ENCODE measurements around the gene TMPRSS9. TPM values are rescaled to one million over a fixed set of nuclear protein-coding genes. Genes with fewer than 3 reads are reported as not detected.

The TMPRSS9 gene
- total and polyA plus RNA-seq, 2 of the 13 experiments (the other 11 are each of a cell fraction or from before 2014, with no cell fraction given): 2.5 to 5.2 TPM

DNA sequence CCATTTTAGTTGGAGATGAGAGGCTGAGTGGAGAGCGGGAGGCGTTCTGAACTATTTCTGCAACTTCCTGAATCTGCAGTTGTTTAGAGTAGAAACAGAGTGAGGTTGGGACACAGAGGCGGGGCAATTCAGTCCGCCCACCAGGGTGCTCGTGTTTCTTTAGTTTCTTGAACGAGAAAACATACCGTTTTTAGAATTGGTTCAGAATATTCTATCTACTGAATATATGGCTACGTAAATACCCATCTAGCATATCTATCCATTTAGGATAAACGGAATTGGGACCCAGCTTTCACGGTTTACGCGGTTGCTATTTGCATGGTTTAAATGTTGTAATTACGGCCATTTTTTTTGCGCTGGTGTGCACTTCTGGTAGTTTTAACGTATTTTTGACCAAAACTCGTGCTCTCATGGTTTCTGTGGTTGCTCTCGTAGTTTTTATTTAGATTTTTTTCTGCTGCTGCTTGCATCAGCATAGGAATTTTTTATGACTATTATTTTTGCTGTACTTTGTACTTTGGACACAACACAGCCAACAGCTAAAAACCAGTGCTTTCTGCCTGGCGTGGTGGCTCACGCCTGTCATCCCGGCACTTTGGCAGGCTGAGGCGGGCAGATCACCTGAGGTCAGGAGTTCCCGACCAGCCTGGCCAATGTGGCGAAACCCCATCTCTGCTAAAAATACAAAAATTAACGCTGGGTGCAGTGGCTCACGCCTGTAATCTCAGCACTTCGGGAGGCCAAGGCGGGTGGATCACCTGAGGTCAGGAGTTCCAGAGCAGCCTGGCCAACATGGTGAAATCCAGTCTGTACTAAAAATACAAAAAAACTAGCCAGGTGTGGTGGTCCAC is 34.6 kb downstream of the TMPRSS9 start (continued):
- TF ChIP-seq ZNF781 (CRISPR knock-in tag; IDR thresholded peaks at IDR 0.05; ENCODE audit: borderline replicate concordance, not compliant biosample characterization): no peak
- peak; percentile 14; the same call in 1 of the 2 replicates for TF ChIP-seq MYC (CRISPR knock-in tag; IDR thresholded peaks at IDR 0.05; ENCODE audit: borderline replicate concordance)
- no peak for TF ChIP-seq PCBP1 (IDR thresholded peaks at IDR 0.05; ENCODE audit: borderline replicate concordance, low read depth, low read length)
- TF ChIP-seq MED1 (CRISPR knock-in tag; IDR thresholded peaks at IDR 0.05): peak; percentile 61
- no peak for TF ChIP-seq NFRKB (IDR thresholded peaks at IDR 0.05)
- no peak for TF ChIP-seq ZSCAN12 (CRISPR knock-in tag; IDR thresholded peaks at IDR 0.05)
- TF ChIP-seq, protein P1, sequence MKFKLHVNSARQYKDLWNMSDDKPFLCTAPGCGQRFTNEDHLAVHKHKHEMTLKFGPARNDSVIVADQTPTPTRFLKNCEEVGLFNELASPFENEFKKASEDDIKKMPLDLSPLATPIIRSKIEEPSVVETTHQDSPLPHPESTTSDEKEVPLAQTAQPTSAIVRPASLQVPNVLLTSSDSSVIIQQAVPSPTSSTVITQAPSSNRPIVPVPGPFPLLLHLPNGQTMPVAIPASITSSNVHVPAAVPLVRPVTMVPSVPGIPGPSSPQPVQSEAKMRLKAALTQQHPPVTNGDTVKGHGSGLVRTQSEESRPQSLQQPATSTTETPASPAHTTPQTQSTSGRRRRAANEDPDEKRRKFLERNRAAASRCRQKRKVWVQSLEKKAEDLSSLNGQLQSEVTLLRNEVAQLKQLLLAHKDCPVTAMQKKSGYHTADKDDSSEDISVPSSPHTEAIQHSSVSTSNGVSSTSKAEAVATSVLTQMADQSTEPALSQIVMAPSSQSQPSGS (CRISPR knock-in tag; IDR thresholded peaks at IDR 0.05): no peak
- no peak for TF ChIP-seq NPAS2 (CRISPR knock-in tag; IDR thresholded peaks at IDR 0.05; ENCODE audit: borderline replicate concordance)
- peak; percentile 93 for TF ChIP-seq ZNF121 (CRISPR knock-in tag; IDR thresholded peaks at IDR 0.05)
- TF ChIP-seq ASH2L (IDR thresholded peaks at IDR 0.05; ENCODE audit: insufficient read length, low read depth, low read length): no peak
- TF ChIP-seq SKI (IDR thresholded peaks at IDR 0.05; ENCODE audit: partially characterized antibody): peak; percentile 28
- TF ChIP-seq, protein P2, sequence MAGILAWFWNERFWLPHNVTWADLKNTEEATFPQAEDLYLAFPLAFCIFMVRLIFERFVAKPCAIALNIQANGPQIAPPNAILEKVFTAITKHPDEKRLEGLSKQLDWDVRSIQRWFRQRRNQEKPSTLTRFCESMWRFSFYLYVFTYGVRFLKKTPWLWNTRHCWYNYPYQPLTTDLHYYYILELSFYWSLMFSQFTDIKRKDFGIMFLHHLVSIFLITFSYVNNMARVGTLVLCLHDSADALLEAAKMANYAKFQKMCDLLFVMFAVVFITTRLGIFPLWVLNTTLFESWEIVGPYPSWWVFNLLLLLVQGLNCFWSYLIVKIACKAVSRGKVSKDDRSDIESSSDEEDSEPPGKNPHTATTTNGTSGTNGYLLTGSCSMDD (CRISPR knock-in tag; IDR thresholded peaks at IDR 0.05): no peak
- no peak for TF ChIP-seq ZNF550 (CRISPR knock-in tag; IDR thresholded peaks at IDR 0.05; ENCODE audit: borderline replicate concordance)
- TF ChIP-seq ZKSCAN1 (IDR thresholded peaks at IDR 0.05; ENCODE audit: low read length): no peak
- TF ChIP-seq HNF1B (CRISPR knock-in tag; IDR thresholded peaks at IDR 0.05): 0 out of 2 replicates have a peak, but pooled peaks have one; percentile 12
- no peak for TF ChIP-seq KDM2A (CRISPR knock-in tag; IDR thresholded peaks at IDR 0.05; ENCODE audit: borderline replicate concordance, low read depth)
- no peak for TF ChIP-seq ATF6 (CRISPR knock-in tag; conservative IDR thresholded peaks at IDR 0.05)
- TF ChIP-seq ZBTB10 (CRISPR knock-in tag; IDR thresholded peaks at IDR 0.05; ENCODE audit: borderline replicate concordance): no peak
- no peak for TF ChIP-seq FIP1L1 (IDR thresholded peaks at IDR 0.05; ENCODE audit: borderline replicate concordance, insufficient read depth, low read depth, low read length)
- no peak for TF ChIP-seq ZNF251 (CRISPR knock-in tag; IDR thresholded peaks at IDR 0.05)
